PFSK-1 (cell line): ENCODE data around the gene TGM4.

Experiments used
- POLR2AphosphoS5 ChIP-seq: IDR thresholded peaks from 2 replicates; pipeline ENCODE4 v1.6.1; 2012; ENCODE audit warnings: low read depth, mild to moderate bottlenecking, control low read depth, low read length, moderate library complexity
- SIN3A ChIP-seq: IDR thresholded peaks from 2 replicates; pipeline ENCODE4 v1.6.1; 2012; ENCODE audit warnings: mild to moderate bottlenecking, low read length, moderate library complexity, borderline replicate concordance; ENCODE audit not compliant: insufficient read depth
- TAF1 ChIP-seq: IDR thresholded peaks from 2 replicates; pipeline ENCODE4 v1.6.1; 2012; ENCODE audit warnings: low read length, control low read depth, borderline replicate concordance; ENCODE audit not compliant: insufficient read depth

- TF ChIP-seq TAF1 (no peak), POLR2AphosphoS5 (no peak), SIN3A (no peak)
Observed at GRCh38 chr3:44905446-44906157, 31.2 kb downstream of the TGM4 start.
